ENCODE measurements around the gene GSX1. TPM values are rescaled to one million over a fixed set of nuclear protein-coding genes. Genes with fewer than 3 reads are reported as not detected.

GSX1 gene
- total and polyA plus RNA-seq, 2 of the 4 experiments (the other 2 are of a cell fraction), result not detected

DNA sequence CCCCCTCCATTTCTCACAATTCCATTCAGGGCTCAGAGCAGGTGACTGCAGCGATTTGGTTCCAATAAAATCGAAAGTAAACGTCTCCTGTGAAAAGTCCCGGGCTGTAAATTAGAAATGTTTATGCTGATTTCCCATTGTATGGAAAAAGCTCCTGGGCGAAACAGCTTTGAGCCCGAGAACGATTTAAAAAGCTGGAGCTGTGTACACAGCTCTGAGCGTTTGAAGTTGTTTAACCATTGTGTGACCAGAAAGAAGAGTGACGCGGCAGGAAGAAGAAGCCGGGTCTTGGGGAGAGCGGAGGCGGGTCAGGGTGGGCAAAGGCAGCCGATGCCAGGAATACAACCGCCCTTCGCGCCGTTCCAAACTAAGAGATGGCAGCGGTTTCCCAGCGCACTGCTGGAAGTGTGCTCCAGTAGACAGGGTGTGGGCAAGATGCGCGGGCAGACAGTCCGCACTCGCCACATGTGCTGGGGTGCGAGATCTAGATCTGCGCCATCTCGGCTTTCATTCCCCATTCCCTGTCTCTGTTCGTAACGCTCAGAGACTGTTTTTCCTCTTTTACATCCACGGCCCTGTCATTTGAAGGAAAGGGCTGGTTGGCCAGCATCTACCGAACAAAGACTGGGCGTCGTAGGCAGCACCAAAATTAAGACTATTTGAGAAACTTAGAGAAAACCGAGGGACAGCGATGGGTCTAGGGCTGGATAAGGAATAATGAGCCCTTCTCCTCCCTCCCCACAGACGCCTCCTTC lies 960 bp upstream of the GSX1 start:
- no TSS peak for BruUV-seq (replicated peaks)
- Histone ChIP-seq H3K4me3 (ENCODE audit: insufficient read depth, low read depth, low read length) (no peak overlapping the region), H3K79me1 (ENCODE audit: low read depth in 1 of 2, low read length in 2 of 2) (no peaks in the 10 kb centered on the region), H4K5ac (ENCODE audit: low read depth, low read length) (no peak overlapping the region), H3K14ac (replicated peaks; ENCODE audit: low read depth, low read length) (no peak overlapping the region), H3K23ac (ENCODE audit: low read depth, low read length) (no peak overlapping the region), H2AK5ac (ENCODE audit: low read depth, low read length) (no peak overlapping the region), H4K91ac (ENCODE audit: insufficient read depth, low read depth, low read length) (no peak overlapping the region), H2BK120ac (ENCODE audit: low read depth, low read length) (no peak overlapping the region), H3K27me3 (ENCODE audit: control insufficient read depth, insufficient read depth, low read length) (peaks cover 76% of the 10 kb centered on the region), H3K4me1 (ENCODE audit: control insufficient read depth, insufficient read depth, low read length) (no peaks in the 10 kb centered on the region; the same call in 1 of the 2 replicates), H3K27ac (ENCODE audit: insufficient read depth, low read length) (no peak overlapping the region), H3K18ac (ENCODE audit: low read depth, low read length) (no peak overlapping the region), H3K4me2 (ENCODE audit: low read depth, low read length) (peak overlapping the region; percentile 16; the same call in 1 of the 2 replicates), H3K4ac (ENCODE audit: low read depth, low read length) (no peak overlapping the region), H3K36me3 (ENCODE audit: control insufficient read depth, insufficient read depth, low read length) (no peaks in the 10 kb centered on the region), H2BK20ac (ENCODE audit: low read depth, low read length) (no peak overlapping the region), H4K8ac (ENCODE audit: low read depth in 2 of 2, low read length in 2 of 2) (no peak overlapping the region), H2AK9ac (replicated peaks; ENCODE audit: low read depth, low read length, poor library complexity) (no peak overlapping the region), H3K9me1 (ENCODE audit: insufficient read depth, low read length) (no peaks in the 10 kb centered on the region), H2BK15ac (ENCODE audit: low read depth, low read length) (no peak overlapping the region), H2AFZ (replicated peaks; ENCODE audit: low read length, poor library complexity) (no peak overlapping the region), H3K9ac (ENCODE audit: low read depth, low read length) (no peak overlapping the region), H2BK5ac (ENCODE audit: low read depth, low read length, poor library complexity, severe bottlenecking) (no peak overlapping the region), H3K9me3 (ENCODE audit: control insufficient read depth, insufficient read depth, low read length) (peaks cover 7% of the 10 kb centered on the region), H3K56ac (ENCODE audit: extremely low read depth, insufficient read depth, low read length) (no peak overlapping the region), H4K20me1 (ENCODE audit: insufficient read depth, low read length) (no peaks in the 10 kb centered on the region)
- ATAC-seq (ENCODE audit: low read depth) (no peak), DNase-seq (no peak)
- intact Hi-C loops (cut with micrococcal nuclease) (loop anchor here (10.0 kb wide), 1 partner anchor 257 kb away; no protein-coding TSS in a partner anchor), dilution Hi-C loops (cut with HindIII; ENCODE audit: low sequenced_read_pairs, unreplicated experiment) (no loop called here), in situ Hi-C loops (cut with MboI; ENCODE audit: low sequenced_read_pairs) (no loop called here)
- POLR2A ChIA-PET (ENCODE audit: unreplicated experiment), result no interaction called here
- TF ChIP-seq, protein P1, sequence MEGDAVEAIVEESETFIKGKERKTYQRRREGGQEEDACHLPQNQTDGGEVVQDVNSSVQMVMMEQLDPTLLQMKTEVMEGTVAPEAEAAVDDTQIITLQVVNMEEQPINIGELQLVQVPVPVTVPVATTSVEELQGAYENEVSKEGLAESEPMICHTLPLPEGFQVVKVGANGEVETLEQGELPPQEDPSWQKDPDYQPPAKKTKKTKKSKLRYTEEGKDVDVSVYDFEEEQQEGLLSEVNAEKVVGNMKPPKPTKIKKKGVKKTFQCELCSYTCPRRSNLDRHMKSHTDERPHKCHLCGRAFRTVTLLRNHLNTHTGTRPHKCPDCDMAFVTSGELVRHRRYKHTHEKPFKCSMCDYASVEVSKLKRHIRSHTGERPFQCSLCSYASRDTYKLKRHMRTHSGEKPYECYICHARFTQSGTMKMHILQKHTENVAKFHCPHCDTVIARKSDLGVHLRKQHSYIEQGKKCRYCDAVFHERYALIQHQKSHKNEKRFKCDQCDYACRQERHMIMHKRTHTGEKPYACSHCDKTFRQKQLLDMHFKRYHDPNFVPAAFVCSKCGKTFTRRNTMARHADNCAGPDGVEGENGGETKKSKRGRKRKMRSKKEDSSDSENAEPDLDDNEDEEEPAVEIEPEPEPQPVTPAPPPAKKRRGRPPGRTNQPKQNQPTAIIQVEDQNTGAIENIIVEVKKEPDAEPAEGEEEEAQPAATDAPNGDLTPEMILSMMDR (conservative IDR thresholded peaks at IDR 0.05; ENCODE audit: low read depth, low read length), result no peak
- TF ChIP-seq CEBPB (IDR thresholded peaks at IDR 0.05; ENCODE audit: low read depth, low read length), result no peak
- TF ChIP-seq SMC3 (IDR thresholded peaks at IDR 0.05; ENCODE audit: low read depth, low read length), result no peak
- TF ChIP-seq ELK1 (IDR thresholded peaks at IDR 0.05; ENCODE audit: borderline replicate concordance, low read depth, low read length), result no peak
- CTCF ChIA-PET, result no interaction called here
- WGBS, 2 experiments (ENCODE audit: extremely low coverage in 2 of 2, insufficient read length in 1 of 2), result 2% methylated on average over 11 of the region's 36 CpGs; no CpG with 5 or more reads in 1 of the 2 experiments

Data from IMR-90 (cell line).